Gastrocnemius medialis (tissue), 4 donors: ENCODE measurements around the gene C11orf71.

ENCODE experiments used
- CTCF ChIP-seq, 5 experiments: fragments of 450-650 bp in 3 of 5; fragments of 200-600 bp in 2 of 5; sonication (generic) in 2 of 5; IDR thresholded peaks in 4 of 5; conservative IDR thresholded peaks in 1 of 5; 1 replicate in 4 of 5; 2 replicates in 1 of 5; pipeline ENCODE4 v1.5.1; 2016 to 2019; ENCODE audit warnings: antibody characterized with exemption in 5 of 5, mild to moderate bottlenecking in 3 of 5, moderate library complexity in 3 of 5
- POLR2A ChIP-seq, 2 donors: fragments of 450-650 bp; IDR thresholded peaks; one replicate each; pipeline ENCODE4 v1.6.1; 2017; ENCODE audit warnings: antibody characterized with exemption in 2 of 2, mild to moderate bottlenecking in 2 of 2, moderate library complexity in 2 of 2

GRCh38 chr11:114392735-114393667, 7.3 kb downstream of the C11orf71 start:
- TF ChIP-seq CTCF (IDR thresholded peaks at IDR 0.05 in 4 of 5, conservative IDR thresholded peaks at IDR 0.05 in 1 of 5) (no peak), POLR2A (IDR thresholded peaks at IDR 0.05) (no peak)
